K562 (cell line): Measurements from ENCODE around the gene DCAF6. TPM values are rescaled to one million over a fixed set of nuclear protein-coding genes. Genes with fewer than 3 reads are reported as not detected.
A peak's percentile ranks its signal among the peaks of the same experiment; 100 is the strongest.

Source experiments
- ATF7 ChIP-seq: fragments of 450-650 bp; IDR thresholded peaks from 2 replicates; pipeline ENCODE4 v1.7.1; 2014; ENCODE audit warnings: mild to moderate bottlenecking, moderate library complexity
- ELF2 ChIP-seq: fragments of 250-450 bp; sonication (Bioruptor Pico); IDR thresholded peaks from 2 replicates; pipeline ENCODE4 v1.5.0; 2021; ENCODE audit warnings: mild to moderate bottlenecking
- EP400 ChIP-seq: fragments of 450-650 bp; IDR thresholded peaks from 2 replicates; pipeline ENCODE4 v1.6.1; 2017; ENCODE audit warnings: antibody characterized with exemption, mild to moderate bottlenecking, moderate library complexity
- FOXJ2 ChIP-seq: fragments of 200-800 bp; sonication (Bioruptor generic); IDR thresholded peaks from 2 replicates; pipeline ENCODE4 v1.6.1; 2016; ENCODE audit warnings: missing genetic modification characterization, missing compliant biosample characterization
- GATAD2B ChIP-seq: fragments of 450-650 bp; IDR thresholded peaks from 2 replicates; pipeline ENCODE4 v1.6.1; 2017; ENCODE audit warnings: mild to moderate bottlenecking, borderline replicate concordance
- GTF2F1 ChIP-seq: IDR thresholded peaks from 2 replicates; pipeline ENCODE4 v1.6.1; 2011; ENCODE audit warnings: low read depth, low read length, improper control_type of control experiment
- HCFC1 ChIP-seq: IDR thresholded peaks from 2 replicates; pipeline ENCODE4 v1.6.1; 2012; ENCODE audit warnings: low read depth, low read length, improper control_type of control experiment
- HMG20A ChIP-seq: fragments of 450-650 bp; formaldehyde crosslinking; conservative IDR thresholded peaks from 2 replicates; pipeline ENCODE4 v1.4.0; 2020; ENCODE audit warnings: mild to moderate bottlenecking, mixed read lengths
- HNRNPLL ChIP-seq: fragments of 200-400 bp; formaldehyde crosslinking; IDR thresholded peaks from 2 replicates; pipeline ENCODE4 v1.6.1; 2017; ENCODE audit warnings: low read length, low read depth, mild to moderate bottlenecking; ENCODE audit not compliant: poor library complexity, severe bottlenecking
- MCM2 ChIP-seq: fragments of 450-650 bp; IDR thresholded peaks from 2 replicates; pipeline ENCODE4 v1.6.1; 2017; ENCODE audit warnings: low read depth, mild to moderate bottlenecking
- MEF2D ChIP-seq: conservative IDR thresholded peaks from 2 replicates; pipeline ENCODE4 v1.6.1; 2016; ENCODE audit warnings: low read depth, missing genetic modification characterization, missing compliant biosample characterization
- PHB2 ChIP-seq: fragments of 450-650 bp; IDR thresholded peaks from 2 replicates; pipeline ENCODE4 v1.6.1; 2017; ENCODE audit warnings: low read depth
- POLR2A ChIP-seq: fragments of 450-650 bp; conservative IDR thresholded peaks from 2 replicates; pipeline ENCODE4 v1.6.1; 2016
- POLR2G ChIP-seq: fragments of 200-400 bp; formaldehyde crosslinking; IDR thresholded peaks from 2 replicates; pipeline ENCODE4 v1.6.1; 2017; ENCODE audit warnings: low read depth, mild to moderate bottlenecking, antibody characterized with exemption, low read length, moderate library complexity
- PRDM10 ChIP-seq: fragments of 450-650 bp; IDR thresholded peaks from 2 replicates; pipeline ENCODE4 v1.6.1; 2018; ENCODE audit not compliant: partially characterized antibody
- RBBP5 ChIP-seq: fragments of 200-600 bp; sonication (generic); IDR thresholded peaks from 2 replicates; pipeline ENCODE4 v1.6.1; 2012; ENCODE audit warnings: borderline replicate concordance, mild to moderate bottlenecking, low read length, control low read depth, inconsistent platforms; ENCODE audit not compliant: insufficient read depth, poor library complexity, severe bottlenecking
- RBM15 ChIP-seq: fragments of 200-400 bp; formaldehyde crosslinking; IDR thresholded peaks from 2 replicates; pipeline ENCODE4 v1.6.1; 2018; ENCODE audit warnings: mild to moderate bottlenecking, low read length, moderate library complexity; ENCODE audit not compliant: insufficient read depth
- RUNX1 ChIP-seq: sonication (generic); IDR thresholded peaks from 2 replicates; pipeline ENCODE4 v1.6.1; 2016; ENCODE audit warnings: antibody characterized with exemption, low read depth
- SMARCA4 ChIP-seq: fragments of 450-650 bp; IDR thresholded peaks from 2 replicates; pipeline ENCODE4 v1.6.1; 2016
- SP1 ChIP-seq: sonication (generic); formaldehyde crosslinking; IDR thresholded peaks from 2 replicates; pipeline ENCODE4 v1.8.1; 2022; ENCODE audit warnings: mild to moderate bottlenecking, missing genetic modification reagents
- ZNF12 ChIP-seq: sonication (generic); formaldehyde crosslinking; IDR thresholded peaks from 2 replicates; pipeline ENCODE4 v1.4.0; 2020; ENCODE audit warnings: mild to moderate bottlenecking, missing genetic modification reagents
- ZNF143 ChIP-seq: sonication (generic); formaldehyde crosslinking; IDR thresholded peaks from 2 replicates; pipeline ENCODE4 v1.9.0; 2022; ENCODE audit warnings: mild to moderate bottlenecking, missing genetic modification reagents
- ZNF431 ChIP-seq: sonication (generic); formaldehyde crosslinking; IDR thresholded peaks from 2 replicates; pipeline ENCODE4 v1.8.0; 2022; ENCODE audit warnings: mild to moderate bottlenecking, missing genetic modification reagents
- ZNF639 ChIP-seq, 2 experiments: fragments of 200-800 bp in 1 of 2; sonication (Bioruptor generic) in 1 of 2; sonication (generic) in 1 of 2; formaldehyde crosslinking in 1 of 2; IDR thresholded peaks in 1 of 2; conservative IDR thresholded peaks in 1 of 2; 2 replicates each; pipeline versions ENCODE4 v1.5.0 to v1.6.1; 2016 to 2020; ENCODE audit warnings: missing compliant biosample characterization in 1 of 2, missing genetic modification characterization in 1 of 2, missing genetic modification reagents in 1 of 2
- ZNF764 ChIP-seq: fragments of 250-450 bp; sonication (Bioruptor Pico); IDR thresholded peaks from 2 replicates; pipeline ENCODE4 v1.4.0; 2020; ENCODE audit warnings: low read depth, mild to moderate bottlenecking, moderate library complexity
- polyA plus RNA-seq, 8 experiments: library from polyadenylated mRNA; depleted of rRNA in 4 of 8; stranded (reverse) in 5 of 8; unstranded in 3 of 8; fragments of >200 nt; fragmentation: Nextera tagmentation in 2 of 8; fragmentation: Illumina TruSeq in 1 of 8; extraction: Ambion mirVana in 2 of 8; extraction: Trizol in 1 of 8; gene quantifications; 2 replicates each; pipeline versions ENCODE4 v1.2.1 to v1.2.3, GENCODE V29; 2011 to 2014; ENCODE audit warnings: inconsistent platforms in 1 of 8, missing spikeins in 1 of 8
- total RNA-seq, 7 experiments: library from RNA; depleted of rRNA in 6 of 7; stranded (reverse); fragments of >200 nt in 6 of 7; fragmentation: Illumina TruSeq in 2 of 7; extraction: Trizol in 2 of 7; gene quantifications; 2 replicates each; pipeline versions ENCODE4 v1.2.1 to v1.2.3, GENCODE V29; 2011 to 2021; ENCODE audit warnings: low replicate concordance in 1 of 7

The DCAF6 gene
- total and polyA plus RNA-seq, 9 of the 15 experiments (the other 6 are each of a cell fraction or from before 2014, with no cell fraction given): 19.1 to 102 (median 46.3) TPM

GRCh38 chr1:167936930-167937708 is 636 bp downstream of the DCAF6 start, which contains the start of gene MPC2 (continued):
- peak; percentile 50 for TF ChIP-seq HNRNPLL
- peak; percentile 64 for TF ChIP-seq SMARCA4
- no peak for TF ChIP-seq ZNF764 (CRISPR knock-in tag)
- no peak for TF ChIP-seq GTF2F1
- no peak; the same call in none of the 2 replicates for TF ChIP-seq ZNF431 (CRISPR knock-in tag)
- TF ChIP-seq ELF2 (CRISPR knock-in tag): no peak
- no peak; the same call in 1 of the 2 replicates for TF ChIP-seq SP1 (CRISPR knock-in tag)
- peak; percentile 77 for TF ChIP-seq PRDM10
- no peak for TF ChIP-seq MCM2
- TF ChIP-seq ATF7: peak; percentile 53; the same call in 1 of the 2 replicates
- TF ChIP-seq PHB2: no peak
- peak; percentile 37; the same call in 1 of the 2 replicates for TF ChIP-seq GATAD2B
- TF ChIP-seq MEF2D: no peak
- TF ChIP-seq ZNF639 (CRISPR knock-in tag; conservative IDR thresholded peaks at IDR 0.05 in 1 of 2, IDR thresholded peaks at IDR 0.05 in 1 of 2): peak in 1 of 2 experiments; percentile 9; a peak in 1 of 4 replicates
- peak; percentile 82 for TF ChIP-seq RBBP5
- no peak for TF ChIP-seq HMG20A (CRISPR knock-in tag)
- TF ChIP-seq POLR2G: peak; percentile 93
- TF ChIP-seq FOXJ2 (tag): no peak
- TF ChIP-seq ZNF12 (CRISPR knock-in tag): peak; percentile 82; the same call in 1 of the 2 replicates
- TF ChIP-seq EP400: peak; percentile 37; the same call in 1 of the 2 replicates
- TF ChIP-seq RUNX1: no peak
- no peak for TF ChIP-seq ZNF143
- TF ChIP-seq HCFC1: no peak
- no peak for TF ChIP-seq RBM15
- peak; percentile 84 for TF ChIP-seq POLR2A
